Astrocyte of the spinal cord (primary cell): ENCODE measurements around the gene ST3GAL2.

Experiments
- DNase-seq: peaks from one replicate; pipeline ENCODE4 v3.0.0; 2011; ENCODE audit warnings: low read depth, low spot score
- H3K4me3 ChIP-seq: 2 replicates; pipeline ENCODE4 v1.5.1; 2011; ENCODE audit warnings: low read depth, mild to moderate bottlenecking, low read length, moderate library complexity
- CTCF ChIP-seq: IDR thresholded peaks from 2 replicates; pipeline ENCODE4 v1.5.1; 2012; ENCODE audit warnings: low read depth, mild to moderate bottlenecking, low read length, inconsistent platforms
- in situ Hi-C: cut with HindIII; loops from 2 replicates; pipeline ENCODE4 v1.10.0; 2017; ENCODE audit warnings: low sequenced_read_pairs

Gene ST3GAL2

GRCh38 chr16:70480127-70481105 is 41.5 kb upstream of the ST3GAL2 start:
- no peak for DNase-seq
- in situ Hi-C loops, result no loop called here
- no peak for TF ChIP-seq CTCF
- no peak overlapping the region for H3K4me3 ChIP-seq

DNA sequence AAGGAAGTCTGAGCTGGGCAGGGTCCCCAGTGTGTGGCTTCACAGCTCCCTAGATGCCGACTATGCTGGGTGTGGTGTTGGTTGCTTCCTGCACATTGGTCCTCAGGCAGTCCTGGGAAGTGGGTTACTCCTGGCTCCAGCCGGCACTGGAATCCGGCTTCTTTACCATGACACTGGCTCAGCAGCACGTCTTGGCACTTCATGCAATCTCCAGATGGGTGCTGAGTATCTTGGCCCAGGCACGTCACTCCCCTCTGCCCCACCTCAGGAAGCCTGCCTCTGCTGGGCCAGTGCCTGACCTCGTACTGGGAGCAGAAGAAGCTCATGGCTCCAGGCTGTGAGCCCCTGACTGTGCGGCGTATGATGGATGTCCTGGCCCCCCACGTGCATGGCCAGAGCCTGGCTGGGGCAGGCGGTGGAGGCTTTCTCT is 40.0 kb upstream of the ST3GAL2 start:
- peak; percentile 42 for DNase-seq
- in situ Hi-C loops, result no loop called here
- no peak for TF ChIP-seq CTCF
- H3K4me3 ChIP-seq, result no peak overlapping the region

DNA sequence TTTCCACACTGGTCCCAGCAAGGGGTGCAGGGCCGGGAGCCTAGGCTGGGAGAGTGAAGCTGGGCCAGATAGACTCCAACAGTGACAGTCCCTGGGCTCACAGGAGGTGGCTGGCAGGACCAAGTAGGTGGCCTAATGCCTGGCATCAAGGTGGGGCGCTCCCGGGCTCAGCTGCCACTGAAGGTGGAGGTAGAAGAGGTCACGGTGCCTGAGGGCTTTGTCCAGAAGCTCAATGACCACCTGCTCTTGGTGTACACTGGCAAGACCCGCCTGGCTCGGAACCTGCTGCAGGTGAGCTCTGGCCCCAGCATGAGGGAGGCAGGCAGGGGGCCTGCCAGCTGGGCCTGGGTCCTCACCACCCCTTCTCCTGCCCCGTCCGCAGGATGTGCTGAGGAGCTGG is 39.3 kb upstream of the ST3GAL2 start:
- TF ChIP-seq CTCF, result no peak
- DNase-seq, result no peak
- H3K4me3 ChIP-seq, result no peak overlapping the region
- in situ Hi-C loops, result no loop called here

- TF ChIP-seq CTCF, result no peak
- DNase-seq, result peak; percentile 68
- in situ Hi-C loops, result no loop called here
- H3K4me3 ChIP-seq, result no peak overlapping the region
Observed at GRCh38 chr16:70476272-70477020, 37.5 kb upstream of the ST3GAL2 start.

GRCh38 chr16:70475054-70475871 is 36.4 kb upstream of the ST3GAL2 start:
- H3K4me3 ChIP-seq, result no peak overlapping the region
- in situ Hi-C loops, result no loop called here
- no peak for DNase-seq

More at GRCh38 chr16:70475054-70475871, 36.4 kb upstream of the ST3GAL2 start:
- TF ChIP-seq CTCF, result no peak
